Effector memory CD4-positive, alpha-beta T cell (primary cell): ENCODE data around the gene PCSK4.
A peak's percentile ranks its signal among the peaks of the same experiment; 100 is the strongest.
"Not testable (repeated sequence)": the region's sequence is repeated elsewhere in the genome, so short reads cannot be mapped to it uniquely, and the experiment has no call there.

Source experiments
- DNase-seq, 3 donors: peaks; one replicate each; pipeline ENCODE4 v3.0.0-alpha.2; 2020
- H3K27ac ChIP-seq: 2 replicates; pipeline ENCODE4 v1.7.0; 2013; ENCODE audit warnings: mild to moderate bottlenecking, low read length, moderate library complexity; ENCODE audit not compliant: insufficient read depth, poor library complexity, severe bottlenecking
- H3K27me3 ChIP-seq: replicated peaks from 2 replicates; pipeline ENCODE4 v1.7.0; 2013; ENCODE audit warnings: mild to moderate bottlenecking, low read length; ENCODE audit not compliant: insufficient read depth, control insufficient read depth, poor library complexity, severe bottlenecking
- H3K36me3 ChIP-seq: 2 replicates; pipeline ENCODE4 v1.7.0; 2013; ENCODE audit warnings: mild to moderate bottlenecking, low read length, moderate library complexity; ENCODE audit not compliant: control insufficient read depth, insufficient read depth
- H3K4me1 ChIP-seq: 2 replicates; pipeline ENCODE4 v1.7.0; 2013; ENCODE audit warnings: low read length, mild to moderate bottlenecking; ENCODE audit not compliant: control insufficient read depth, insufficient read depth, poor library complexity, severe bottlenecking
- H3K4me3 ChIP-seq: 2 replicates; pipeline ENCODE4 v1.7.0; 2013; ENCODE audit warnings: low read length, low read depth, mild to moderate bottlenecking; ENCODE audit not compliant: insufficient read depth, poor library complexity, severe bottlenecking
- H3K9me3 ChIP-seq: 2 replicates; pipeline ENCODE4 v1.7.0; 2013; ENCODE audit warnings: mild to moderate bottlenecking, low read length, moderate library complexity; ENCODE audit not compliant: control insufficient read depth

PCSK4 gene

DNA sequence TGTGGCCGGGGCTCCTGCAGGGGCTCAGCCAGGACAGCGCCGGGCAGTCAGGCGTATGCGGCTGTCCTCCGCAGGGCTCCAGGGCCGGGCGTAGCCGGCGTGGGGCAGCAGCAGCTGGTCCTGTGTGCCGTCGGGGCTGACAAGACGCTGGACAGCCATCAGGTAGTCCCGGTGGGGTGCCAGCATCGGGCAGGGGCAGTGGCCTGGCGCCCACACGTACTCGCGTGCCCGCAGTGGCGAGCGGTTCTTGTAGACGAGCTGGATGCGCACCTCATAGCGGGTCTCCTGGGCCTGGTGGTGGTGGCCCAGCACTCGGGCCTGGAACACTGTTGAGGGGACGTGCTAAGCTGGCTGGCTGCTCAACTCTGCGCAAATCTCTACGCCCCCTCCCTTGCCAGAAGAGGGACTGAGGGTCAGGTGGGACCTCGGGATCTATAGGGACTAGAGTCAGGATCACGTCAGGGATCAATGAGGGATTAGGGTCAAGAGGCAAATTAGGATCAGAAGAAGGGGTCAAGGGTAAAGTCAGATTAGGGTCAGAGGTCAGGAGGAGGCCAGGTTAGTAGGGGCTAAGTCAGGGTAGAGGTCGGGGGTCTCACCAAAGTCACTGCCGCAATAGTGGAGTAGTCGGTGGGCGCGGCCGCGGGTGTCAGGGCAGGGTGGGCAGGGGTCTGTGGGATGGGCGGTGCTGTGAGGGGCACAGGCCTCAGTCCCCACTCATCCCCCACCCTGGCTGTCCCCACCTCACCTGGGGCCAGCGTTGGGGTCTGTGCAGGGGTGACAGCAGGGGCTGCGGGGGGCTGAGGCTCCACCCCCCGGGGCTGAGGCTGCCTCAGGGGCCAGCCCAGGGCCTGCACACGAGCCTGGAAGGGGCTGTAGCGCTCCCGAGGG lies 16.1 kb upstream of the PCSK4 start:
- no peak overlapping the region for H3K4me3 ChIP-seq

DNA sequence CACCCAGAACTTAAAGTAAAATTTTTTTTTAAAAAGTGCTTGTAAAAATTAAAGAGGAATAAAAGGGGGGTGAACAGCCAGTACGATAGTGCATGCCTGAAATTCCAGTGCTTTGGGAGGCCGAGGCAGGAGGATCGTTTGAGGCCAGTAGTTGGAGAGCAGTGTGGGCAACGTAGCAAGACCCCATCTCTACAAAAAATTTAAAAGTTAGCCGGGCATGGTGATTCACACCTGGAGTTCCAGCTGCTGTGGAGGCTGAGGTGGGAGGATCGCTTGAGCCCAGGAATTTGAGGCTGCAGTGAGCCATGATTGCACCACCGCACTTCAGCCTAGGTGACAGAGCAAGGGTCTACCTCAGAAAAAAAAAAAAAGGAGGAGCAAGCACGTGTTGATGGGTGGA lies 14.9 kb upstream of the PCSK4 start:
- H3K27ac ChIP-seq: no peak overlapping the region
- no peak for DNase-seq
- no peaks in the 10 kb centered on the region for H3K9me3 ChIP-seq
- H3K36me3 ChIP-seq: no peaks in the 10 kb centered on the region
- H3K27me3 ChIP-seq: peaks cover 5% of the 10 kb centered on the region
- H3K4me1 ChIP-seq: peaks cover 7% of the 10 kb centered on the region
- H3K4me3 ChIP-seq: no peak overlapping the region

More for the DNA sequence above, 16.1 kb upstream of the PCSK4 start:
- Histone ChIP-seq H3K36me3 (no peaks in the 10 kb centered on the region), H3K27ac (no peak overlapping the region), H3K4me1 (peaks cover 7% of the 10 kb centered on the region), H3K9me3 (no peaks in the 10 kb centered on the region), H3K27me3 (peaks cover 5% of the 10 kb centered on the region)
- no peak for DNase-seq

DNA sequence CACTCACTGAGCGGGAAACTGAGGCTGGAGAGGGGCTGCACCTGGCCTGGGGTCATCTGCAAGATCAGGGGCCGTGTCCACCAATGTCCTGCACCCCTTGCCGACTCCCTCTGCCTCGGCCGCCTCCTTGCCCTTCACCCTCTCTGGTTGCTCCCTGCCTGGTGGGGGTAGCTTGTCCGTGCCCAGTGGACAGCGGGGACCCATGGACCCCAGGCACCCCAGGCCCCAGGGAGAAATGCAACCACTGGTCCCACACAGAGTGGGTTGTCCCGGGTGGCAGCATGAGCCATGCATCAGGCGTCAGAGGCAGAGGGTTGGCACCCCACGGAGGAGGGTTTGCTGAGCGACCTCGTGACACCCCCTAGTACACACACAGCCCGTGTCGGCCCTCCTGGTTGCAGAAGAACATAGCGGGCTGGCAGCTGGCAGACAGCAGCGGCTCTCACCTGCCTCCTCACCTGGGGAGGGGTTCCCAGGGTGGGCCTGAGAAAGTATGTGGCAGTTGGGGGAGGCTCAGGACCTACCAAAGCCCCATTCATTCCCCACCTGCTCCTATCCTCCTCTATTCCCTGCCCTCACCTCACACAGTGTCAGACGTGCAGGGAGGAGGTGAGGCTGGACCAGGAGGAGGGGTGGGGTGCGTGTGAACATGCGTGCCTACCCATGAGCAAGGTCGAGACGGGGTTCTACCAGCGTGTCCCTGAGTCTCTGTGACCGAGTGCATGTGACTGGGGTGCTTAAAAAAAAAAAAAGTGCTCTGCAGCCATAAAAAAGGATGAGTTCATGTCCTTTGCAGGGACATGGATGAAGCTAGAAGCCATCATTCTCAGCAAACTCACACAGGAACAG lies 14.0 kb upstream of the PCSK4 start:
- H3K9me3 ChIP-seq: no peaks in the 10 kb centered on the region
- H3K27ac ChIP-seq: no peak overlapping the region
- no peaks in the 10 kb centered on the region for H3K36me3 ChIP-seq
- no peak overlapping the region for H3K4me3 ChIP-seq
- peaks cover 7% of the 10 kb centered on the region for H3K4me1 ChIP-seq
- H3K27me3 ChIP-seq: peaks cover 5% of the 10 kb centered on the region
- DNase-seq: no peak

DNA sequence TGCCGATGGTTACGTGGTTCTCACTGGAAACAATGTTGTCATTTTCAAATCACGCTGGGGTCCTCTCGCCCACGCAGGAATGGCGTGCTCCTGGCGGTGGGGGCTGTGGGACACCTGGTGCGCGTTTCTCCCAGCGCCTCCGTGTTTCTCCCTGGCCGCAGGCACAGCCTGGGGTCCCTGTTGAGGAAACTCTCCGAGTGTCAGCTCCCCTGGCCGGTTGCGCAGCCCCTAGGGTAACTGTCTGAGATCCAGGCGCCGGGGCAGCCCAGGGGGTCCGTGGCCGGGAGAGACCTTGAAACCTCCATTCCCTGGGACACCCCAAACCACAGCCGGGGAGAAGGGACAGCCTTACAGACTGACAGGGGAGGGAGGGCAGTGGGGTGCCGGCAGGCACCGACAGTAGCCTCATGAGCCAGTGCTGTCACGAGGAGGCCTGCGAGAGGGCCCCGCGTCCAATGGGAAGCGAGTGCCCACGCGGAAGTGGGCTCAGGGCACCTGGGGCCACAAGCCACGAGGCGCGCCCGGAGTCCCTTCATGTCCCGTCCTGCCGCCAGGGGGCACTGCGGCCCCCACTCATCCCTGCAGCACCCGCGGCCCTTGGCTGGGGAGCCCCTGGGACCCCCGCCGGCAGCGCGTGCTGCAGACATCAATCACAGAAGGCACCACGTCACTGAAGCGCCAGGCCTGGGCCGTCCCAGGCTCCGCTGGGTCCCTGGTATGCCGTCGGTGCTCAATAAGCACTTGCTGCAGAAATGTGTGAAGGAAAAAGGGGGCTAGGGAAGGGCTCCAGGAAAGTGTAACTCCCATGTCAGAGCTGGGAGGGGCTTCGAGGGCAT lies 13.2 kb upstream of the PCSK4 start:
- Histone ChIP-seq H3K9me3 (no peaks in the 10 kb centered on the region), H3K4me3 (peak overlapping the region; percentile 9), H3K4me1 (peaks cover 7% of the 10 kb centered on the region), H3K27ac (no peak overlapping the region), H3K27me3 (peaks cover 5% of the 10 kb centered on the region), H3K36me3 (no peaks in the 10 kb centered on the region)
- peak in 2 of 3 donors; percentile 24 to 51 for DNase-seq

DNA sequence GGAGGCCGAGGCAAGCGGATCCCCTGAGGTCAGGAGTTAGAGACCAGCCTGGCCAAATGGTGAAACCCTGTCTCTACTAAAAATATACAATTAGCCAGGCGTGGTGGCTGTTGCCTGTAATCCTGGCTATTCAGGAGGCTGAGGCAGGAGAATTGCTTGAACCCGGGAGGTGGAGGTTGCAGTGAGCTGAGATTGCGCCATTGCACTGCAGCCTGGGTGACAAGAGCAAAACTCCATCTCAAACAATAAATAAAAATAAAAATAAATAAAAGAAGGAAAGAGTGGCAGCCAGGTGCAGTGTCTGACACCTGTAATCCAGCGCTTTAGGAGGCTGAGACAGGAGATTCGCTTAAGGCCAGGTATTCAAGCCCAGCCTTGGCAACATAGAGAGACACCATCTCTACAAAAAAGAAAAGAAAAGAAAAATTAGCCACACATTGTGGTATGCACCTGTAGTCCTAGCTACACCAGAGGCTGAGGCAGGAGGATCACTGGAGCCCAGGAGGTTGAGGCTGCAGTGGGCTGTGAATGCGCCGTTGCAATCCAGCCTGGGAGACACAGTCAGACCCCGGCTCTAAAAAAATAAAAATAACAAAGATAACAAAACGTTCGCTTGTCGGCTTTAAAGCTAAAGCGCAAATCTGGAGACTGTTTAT lies 12.4 kb upstream of the PCSK4 start:
- no peak for DNase-seq
- peaks cover 7% of the 10 kb centered on the region for H3K4me1 ChIP-seq
- H3K36me3 ChIP-seq: no peaks in the 10 kb centered on the region
- peaks cover 5% of the 10 kb centered on the region for H3K27me3 ChIP-seq
- no peak overlapping the region for H3K4me3 ChIP-seq
- no peak overlapping the region for H3K27ac ChIP-seq
- no peaks in the 10 kb centered on the region for H3K9me3 ChIP-seq

DNA sequence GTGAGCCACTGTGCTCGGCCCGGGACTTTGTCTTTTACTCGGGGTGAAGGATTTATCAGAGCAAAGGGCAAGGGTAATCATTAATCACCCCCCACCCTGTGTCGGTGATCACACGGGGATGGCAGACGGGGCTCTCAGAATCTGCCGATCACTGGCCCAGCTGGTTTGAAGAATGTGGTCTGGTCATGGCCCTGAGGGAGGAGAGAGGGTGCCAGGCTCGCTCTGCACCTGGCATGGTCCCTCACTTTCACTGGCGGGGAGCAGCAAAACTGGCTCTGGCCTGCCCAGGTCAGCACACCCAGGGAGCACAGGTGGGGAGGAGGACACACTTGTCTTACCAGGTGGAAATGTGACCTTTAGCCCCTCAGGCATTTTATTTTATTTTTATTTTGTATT lies 11.0 kb upstream of the PCSK4 start:
- H3K36me3 ChIP-seq: no peaks in the 10 kb centered on the region
- H3K4me3 ChIP-seq: no peak overlapping the region
- no peak overlapping the region for H3K27ac ChIP-seq
- no peaks in the 10 kb centered on the region for H3K4me1 ChIP-seq
- no peaks in the 10 kb centered on the region for H3K9me3 ChIP-seq
- peaks cover 5% of the 10 kb centered on the region for H3K27me3 ChIP-seq
- DNase-seq: no peak

DNA sequence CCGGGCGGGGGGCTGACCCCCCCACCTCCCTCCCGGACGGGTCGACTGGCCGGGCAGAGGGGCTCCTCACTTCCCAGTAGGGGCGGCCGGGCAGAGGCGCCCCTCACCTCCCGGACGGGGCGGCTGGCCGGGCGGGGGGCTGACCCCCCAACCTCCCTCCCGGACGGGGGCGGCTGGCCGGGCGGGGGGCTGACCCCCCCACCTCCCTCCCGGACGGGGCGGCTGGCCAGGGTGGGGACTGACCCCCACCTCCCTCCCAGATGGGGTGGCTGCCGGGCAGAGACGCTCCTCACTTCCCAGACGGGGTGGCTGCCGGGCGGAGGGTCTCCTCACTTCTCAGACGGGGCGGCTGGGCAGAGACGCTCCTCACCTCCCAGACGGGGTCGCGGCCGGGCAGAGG lies 9.1 kb upstream of the PCSK4 start:
- H3K27me3 ChIP-seq, H3K9me3 ChIP-seq, H3K4me1 ChIP-seq, H3K4me3 ChIP-seq, DNase-seq, H3K27ac ChIP-seq, H3K36me3 ChIP-seq: not testable (repeated sequence)

DNA sequence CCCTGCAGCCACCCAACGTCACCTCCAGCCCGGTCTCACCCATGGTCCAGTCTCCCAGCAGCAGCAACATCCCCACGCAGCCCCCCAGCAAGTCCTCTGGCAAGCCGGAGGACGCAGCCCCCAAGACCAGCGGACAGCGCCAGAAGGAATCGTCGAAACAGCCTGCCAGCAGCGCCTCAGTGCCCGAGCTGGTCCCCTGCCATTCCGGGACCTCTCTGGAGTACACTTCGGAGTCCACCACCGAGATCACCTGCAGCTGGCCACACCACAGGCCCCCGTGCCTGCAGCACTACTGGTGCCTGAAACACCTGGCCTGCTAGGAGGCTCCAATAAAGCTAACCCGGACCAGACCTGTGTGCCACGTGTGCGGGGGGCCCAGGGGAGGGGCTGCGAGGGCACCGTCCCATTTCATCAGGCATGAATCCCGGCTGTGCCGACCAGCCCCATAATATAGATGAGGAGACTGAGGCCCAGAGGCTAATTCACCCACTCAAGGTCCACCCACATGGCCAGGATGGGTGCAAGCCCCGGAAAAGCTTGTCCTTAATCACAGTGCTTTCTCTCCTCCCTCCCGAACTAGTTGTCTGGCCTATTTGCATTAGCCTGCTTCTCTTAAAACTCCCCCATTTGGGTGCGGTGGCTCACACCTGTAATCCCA lies 7.6 kb upstream of the PCSK4 start:
- Histone ChIP-seq H3K4me3 (no peak overlapping the region), H3K27ac (no peak overlapping the region), H3K36me3 (no peaks in the 10 kb centered on the region), H3K27me3 (no peaks in the 10 kb centered on the region), H3K4me1 (no peaks in the 10 kb centered on the region), H3K9me3 (no peaks in the 10 kb centered on the region)
- no peak for DNase-seq
